K562 (cell line): ENCODE data around the gene DYNLT4. TPM values are rescaled to one million over a fixed set of nuclear protein-coding genes. Genes with fewer than 3 reads are reported as not detected.

Experiments
- DEAF1 ChIP-seq: fragments of 450-650 bp; formaldehyde crosslinking; IDR thresholded peaks from 2 replicates; pipeline ENCODE4 v1.4.0; 2020; ENCODE audit warnings: mild to moderate bottlenecking, moderate library complexity
- E2F5 ChIP-seq: sonication (generic); formaldehyde crosslinking; IDR thresholded peaks from 2 replicates; pipeline ENCODE4 v1.8.0; 2022; ENCODE audit warnings: mild to moderate bottlenecking, missing genetic modification reagents
- FOXA3 ChIP-seq, 2 experiments: fragments of 450-650 bp in 1 of 2; sonication (generic) in 1 of 2; formaldehyde crosslinking; IDR thresholded peaks in 1 of 2; conservative IDR thresholded peaks in 1 of 2; 2 replicates each; pipeline versions ENCODE4 v1.4.0 to v1.8.0; 2020 to 2022; ENCODE audit warnings: mild to moderate bottlenecking in 2 of 2, missing genetic modification reagents in 1 of 2
- GTF2F1 ChIP-seq: IDR thresholded peaks from 2 replicates; pipeline ENCODE4 v1.6.1; 2011; ENCODE audit warnings: low read depth, low read length, improper control_type of control experiment
- HDAC1 ChIP-seq, 2 experiments: fragments of 450-650 bp; IDR thresholded peaks; 2 replicates each; pipeline ENCODE4 v1.6.1; 2016 to 2017; ENCODE audit warnings: inconsistent platforms in 1 of 2, mild to moderate bottlenecking in 1 of 2, moderate library complexity in 1 of 2
- MLLT1 ChIP-seq, 2 experiments: fragments of 450-650 bp; IDR thresholded peaks; 2 replicates each; pipeline ENCODE4 v1.6.1; 2016
- NKRF ChIP-seq: fragments of 450-650 bp; IDR thresholded peaks from 2 replicates; pipeline ENCODE4 v1.6.1; 2016; ENCODE audit warnings: borderline replicate concordance
- SIN3A ChIP-seq, 2 experiments: fragments of 150-350 bp in 1 of 2; IDR thresholded peaks; 2 replicates each; pipeline ENCODE4 v1.6.1; 2011 to 2016; ENCODE audit warnings: borderline replicate concordance in 2 of 2, low read depth in 2 of 2, low read length in 2 of 2, mild to moderate bottlenecking in 2 of 2, moderate library complexity in 2 of 2; ENCODE audit not compliant: control insufficient read depth in 1 of 2
- TCF15 ChIP-seq: fragments of 250-450 bp; sonication (Bioruptor Pico); IDR thresholded peaks from 2 replicates; pipeline ENCODE4 v1.8.0; 2022; ENCODE audit warnings: moderate library complexity, mild to moderate bottlenecking, inconsistent platforms
- THAP12 ChIP-seq: fragments of 250-450 bp; sonication (Bioruptor Pico); IDR thresholded peaks from 2 replicates; pipeline ENCODE4 v1.9.0; 2021; ENCODE audit warnings: mild to moderate bottlenecking, inconsistent platforms
- ZNF12 ChIP-seq: sonication (generic); formaldehyde crosslinking; IDR thresholded peaks from 2 replicates; pipeline ENCODE4 v1.4.0; 2020; ENCODE audit warnings: mild to moderate bottlenecking, missing genetic modification reagents
- ZNF212 ChIP-seq: fragments of 450-650 bp; formaldehyde crosslinking; IDR thresholded peaks from 2 replicates; pipeline ENCODE4 v1.4.0; 2020; ENCODE audit warnings: mild to moderate bottlenecking
- ZNF217 ChIP-seq: sonication (generic); formaldehyde crosslinking; IDR thresholded peaks from 2 replicates; pipeline ENCODE4 v1.8.0; 2022; ENCODE audit warnings: mild to moderate bottlenecking, missing genetic modification reagents
- ZNF395 ChIP-seq: fragments of 200-800 bp; sonication (Bioruptor generic); IDR thresholded peaks from 2 replicates; pipeline ENCODE4 v1.6.1; 2017; ENCODE audit warnings: missing genetic modification characterization, missing compliant biosample characterization
- polyA plus RNA-seq, 8 experiments: library from polyadenylated mRNA; depleted of rRNA in 4 of 8; stranded (reverse) in 5 of 8; unstranded in 3 of 8; fragments of >200 nt; fragmentation: Nextera tagmentation in 2 of 8; fragmentation: Illumina TruSeq in 1 of 8; extraction: Ambion mirVana in 2 of 8; extraction: Trizol in 1 of 8; gene quantifications; 2 replicates each; pipeline versions ENCODE4 v1.2.1 to v1.2.3, GENCODE V29; 2011 to 2014; ENCODE audit warnings: inconsistent platforms in 1 of 8, missing spikeins in 1 of 8
- total RNA-seq, 7 experiments: library from RNA; depleted of rRNA in 6 of 7; stranded (reverse); fragments of >200 nt in 6 of 7; fragmentation: Illumina TruSeq in 2 of 7; extraction: Trizol in 2 of 7; gene quantifications; 2 replicates each; pipeline versions ENCODE4 v1.2.1 to v1.2.3, GENCODE V29; 2011 to 2021; ENCODE audit warnings: low replicate concordance in 1 of 7

DYNLT4 gene
- total and polyA plus RNA-seq, 9 of the 15 experiments (the other 6 are each of a cell fraction or from before 2014, with no cell fraction given), result 0.29 to 0.73 TPM; not detected in 7

GRCh38 chr1:44775930-44776729 lies 31.0 kb downstream of the DYNLT4 start (continued):
- TF ChIP-seq TCF15 (CRISPR knock-in tag) (peak; percentile 43; the same call in 1 of the 2 replicates), FOXA3 (CRISPR knock-in tag; conservative IDR thresholded peaks at IDR 0.05 in 1 of 2, IDR thresholded peaks at IDR 0.05 in 1 of 2) (peak in 1 of 2 experiments; percentile 66; a peak in 1 of 4 replicates), ZNF212 (CRISPR knock-in tag) (0 out of 2 replicates have a peak, but pooled peaks have one; percentile 39), ZNF12 (CRISPR knock-in tag) (peak; percentile 64; the same call in 1 of the 2 replicates), E2F5 (CRISPR knock-in tag) (peak; percentile 52; the same call in 1 of the 2 replicates), MLLT1 (IDR thresholded peaks at IDR 0.05) (0 out of 4 replicates have a peak, but pooled peaks of 1 of the 2 experiments have one; percentile 40), ZNF395 (CRISPR knock-in tag) (peak; percentile 34), NKRF (peak; percentile 71), GTF2F1 (no peak), ZNF217 (CRISPR knock-in tag) (no peak), THAP12 (CRISPR knock-in tag) (0 out of 2 replicates have a peak, but pooled peaks have one; percentile 13), DEAF1 (CRISPR knock-in tag) (peak; percentile 31; the same call in 1 of the 2 replicates), HDAC1 (IDR thresholded peaks at IDR 0.05) (peak in 1 of 2 experiments; percentile 29; a peak in 1 of 4 replicates), SIN3A (IDR thresholded peaks at IDR 0.05; ENCODE audit: borderline replicate concordance in 2 of 2, control insufficient read depth in 1 of 2, low read depth in 2 of 2, low read length in 2 of 2) (peak; percentile 35; a peak in 1 of 4 replicates)
